GM15510 (cell line): Measurements from ENCODE around the gene ZDHHC14.

Source experiments
- POLR2A ChIP-seq: IDR thresholded peaks from 3 replicates; pipeline ENCODE4 v1.6.1; 2011; ENCODE audit warnings: borderline replicate concordance; ENCODE audit not compliant: insufficient read length; ENCODE audit errors: extremely low read depth

Gene ZDHHC14

DNA sequence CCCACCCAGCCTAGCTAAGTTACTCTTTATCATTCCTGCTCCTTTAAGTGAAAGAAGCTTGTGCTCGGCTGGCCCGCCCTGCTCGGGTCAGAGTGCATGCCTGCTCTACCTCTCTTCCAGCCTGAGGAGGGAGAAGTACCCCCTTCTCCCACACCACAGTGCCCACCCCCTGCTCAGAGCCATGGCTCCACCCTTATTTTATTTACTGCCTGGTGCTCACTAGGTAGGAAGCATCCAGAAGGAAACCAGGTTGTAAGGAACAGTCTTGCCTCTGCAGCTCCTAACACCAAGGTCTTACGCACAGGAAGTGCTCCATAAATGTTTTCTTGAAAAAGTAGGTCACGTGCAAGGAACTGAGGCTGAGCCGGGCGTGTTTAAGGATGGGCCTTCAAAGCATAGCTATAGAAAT, 336.4 kb downstream of the ZDHHC14 start:
- TF ChIP-seq POLR2A = no peak

DNA sequence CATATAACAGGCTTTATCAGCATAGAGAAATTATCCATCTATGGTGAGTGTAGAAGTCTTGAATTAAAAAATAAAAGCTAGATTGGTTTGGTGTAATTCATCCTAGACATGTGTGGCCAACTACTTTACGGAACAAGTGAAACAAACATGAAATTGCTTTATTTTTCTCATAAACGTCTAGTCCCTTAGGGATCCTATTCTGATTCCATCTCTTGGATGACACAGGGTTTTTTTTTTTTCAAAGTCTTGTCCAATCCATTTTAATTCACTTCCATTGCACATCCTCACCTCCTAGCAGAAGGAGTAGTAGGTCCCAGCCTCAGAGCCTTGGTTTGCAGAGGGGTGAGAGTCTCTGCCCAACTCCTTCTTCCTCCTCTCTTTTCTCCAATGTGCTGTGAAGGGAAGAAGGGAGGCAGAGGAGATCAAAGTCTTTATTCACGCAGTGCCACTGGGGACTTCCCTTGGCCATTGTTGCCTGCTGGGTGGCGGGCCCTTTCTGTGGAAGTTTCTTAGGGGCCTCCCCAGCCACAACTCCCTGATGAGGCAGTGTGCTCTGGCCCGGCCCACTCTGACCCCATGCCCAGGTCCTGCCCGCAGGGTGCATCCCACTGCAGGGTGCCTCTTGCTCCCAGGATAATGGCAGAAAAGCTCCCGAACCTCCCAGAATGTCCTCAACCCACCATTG, 337.7 kb downstream of the ZDHHC14 start:
- no peak for TF ChIP-seq POLR2A

DNA sequence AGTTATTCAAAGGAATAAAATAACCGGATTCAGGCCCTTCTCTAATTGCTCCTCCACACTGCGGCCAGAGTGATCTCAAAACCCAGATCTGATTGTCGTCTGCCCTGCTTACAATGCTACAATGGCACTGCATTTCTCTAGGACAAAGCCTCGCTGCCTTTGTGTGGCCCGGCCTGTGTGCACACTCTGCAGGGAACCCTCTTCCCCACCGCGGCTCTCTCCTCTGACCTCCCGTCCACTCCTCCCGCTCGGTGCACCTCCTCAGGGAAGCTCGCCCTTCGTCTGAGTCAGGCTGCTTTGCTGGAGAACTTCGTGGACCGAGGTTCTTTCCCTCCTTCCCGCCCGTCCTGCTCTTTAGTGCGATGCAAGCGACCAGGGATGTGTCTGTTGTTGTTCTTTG, 340.4 kb downstream of the ZDHHC14 start:
- TF ChIP-seq POLR2A = no peak

DNA sequence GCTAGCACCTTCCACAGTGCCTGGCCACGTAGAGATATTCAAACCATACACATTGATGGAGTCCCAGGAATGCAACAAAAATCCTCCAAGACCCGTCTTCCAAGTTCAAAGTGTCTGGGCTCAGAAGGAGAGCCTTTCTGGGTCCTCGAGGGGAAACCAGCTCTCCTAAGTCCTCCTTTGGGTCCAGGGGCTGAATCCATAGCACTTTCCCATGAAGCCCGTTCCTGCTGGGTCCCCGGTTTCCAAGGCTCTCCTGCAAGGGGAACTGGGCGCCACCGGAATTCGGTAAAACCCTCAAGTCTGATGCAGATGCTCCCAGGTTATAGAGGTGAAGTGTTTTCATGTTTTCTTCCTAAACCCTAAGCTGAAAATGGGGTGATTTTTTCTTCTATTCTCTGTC, 340.8 kb downstream of the ZDHHC14 start:
- no peak for TF ChIP-seq POLR2A

DNA sequence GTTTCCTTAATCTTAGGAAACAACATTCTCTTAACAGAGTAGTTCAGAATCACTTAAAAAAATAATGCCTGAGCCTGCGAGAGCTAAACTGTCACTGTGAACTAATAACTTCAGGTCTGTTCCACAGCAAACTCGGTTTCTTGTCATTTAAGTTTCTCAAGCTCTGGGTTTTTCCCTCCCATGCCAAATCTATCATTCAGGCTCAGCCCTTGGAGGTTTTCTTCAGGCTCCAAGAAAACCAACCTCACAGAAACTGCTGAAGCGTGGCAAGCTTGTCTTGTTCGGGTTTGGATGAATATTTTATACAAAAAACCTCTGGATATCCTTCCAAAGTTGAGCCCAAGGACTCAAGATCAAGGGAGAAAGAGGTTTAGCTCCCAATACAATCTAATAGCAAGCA, 342.4 kb downstream of the ZDHHC14 start:
- TF ChIP-seq POLR2A = no peak

DNA sequence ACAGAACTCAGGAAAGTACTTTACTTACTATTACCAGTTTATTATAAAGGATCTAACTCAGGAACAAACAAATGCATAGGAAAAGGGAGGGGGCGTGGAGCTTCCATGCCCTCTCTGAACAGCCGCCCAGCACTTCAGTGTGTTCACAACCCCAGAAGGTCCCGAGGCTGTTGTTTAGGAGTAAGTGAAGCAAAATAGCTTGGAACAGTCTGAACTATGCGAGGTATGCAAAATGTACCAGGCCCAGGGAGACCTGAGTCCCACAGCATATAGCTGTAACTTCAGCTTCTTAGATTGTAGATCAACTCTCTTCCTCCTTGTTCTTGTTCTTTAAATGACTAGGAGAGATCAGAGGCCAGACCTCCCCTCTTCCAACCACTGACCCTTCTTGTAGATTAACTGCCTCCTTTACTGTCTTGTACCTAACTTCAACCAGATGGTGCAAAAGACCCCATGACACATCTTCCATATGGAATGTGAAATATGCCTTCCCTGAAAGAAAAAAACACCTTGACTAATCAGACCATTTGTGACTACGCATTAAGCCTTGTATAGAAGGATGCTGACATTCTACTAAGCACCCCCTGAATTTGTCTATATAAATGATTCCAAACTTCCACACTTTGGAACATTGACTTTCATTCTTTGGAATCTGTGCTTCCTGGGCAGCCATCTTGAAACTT, 343.3 kb downstream of the ZDHHC14 start:
- no peak for TF ChIP-seq POLR2A

DNA sequence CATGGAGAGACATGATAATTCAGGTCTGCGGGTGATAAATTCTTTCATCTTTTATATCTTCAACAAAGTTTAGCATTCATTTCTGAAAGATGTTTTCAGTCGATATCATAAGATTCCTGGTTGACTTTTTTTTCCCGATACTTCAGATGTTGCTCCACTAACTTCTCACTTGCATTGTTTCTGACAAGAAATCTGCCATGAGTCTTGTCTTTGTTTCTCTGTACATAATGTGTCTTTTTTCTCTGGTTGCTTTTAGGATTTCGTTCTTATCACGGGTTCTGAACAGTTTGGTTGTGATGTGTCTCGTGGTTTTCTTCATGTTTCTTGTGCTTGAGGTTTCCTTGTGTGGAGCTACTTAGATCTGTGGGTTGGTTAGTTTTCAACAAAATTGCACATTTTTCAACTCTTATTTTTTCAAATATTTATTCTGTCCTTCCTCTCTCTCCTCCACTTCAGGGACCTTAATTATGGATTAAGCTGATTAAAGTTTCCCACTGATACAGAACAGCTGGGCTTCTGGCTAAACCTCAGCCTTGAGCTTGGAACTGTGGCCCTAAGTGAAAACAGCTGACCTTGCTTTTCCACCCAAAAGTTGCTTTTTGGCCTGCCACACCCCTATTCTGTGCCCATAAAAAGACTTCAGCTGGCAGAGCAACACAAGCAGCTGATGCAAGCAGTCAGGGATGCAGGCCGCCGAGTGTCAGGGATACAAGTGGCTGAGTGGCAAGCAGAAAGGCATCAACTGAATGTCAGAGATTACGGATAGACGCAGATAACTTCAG, 344.2 kb downstream of the ZDHHC14 start:
- TF ChIP-seq POLR2A = no peak

DNA sequence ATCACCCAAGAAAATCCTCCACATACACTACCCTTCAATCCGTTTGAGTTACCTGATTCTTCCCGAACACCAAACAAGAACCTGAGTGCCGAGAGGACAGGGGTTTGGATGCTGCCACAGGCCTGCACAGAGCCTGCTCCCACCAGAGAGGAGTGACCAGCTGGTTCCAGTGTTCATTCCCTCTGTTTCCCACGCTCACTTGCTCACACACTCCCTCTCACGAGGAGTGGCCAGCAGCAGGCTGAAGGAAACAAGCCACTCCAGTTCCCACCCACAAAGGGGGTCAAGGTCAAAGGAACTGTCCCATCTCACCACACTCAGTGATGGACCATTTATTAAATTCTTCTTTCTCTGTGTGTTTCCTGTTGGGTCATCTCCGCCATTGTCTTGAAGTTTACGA, 344.8 kb downstream of the ZDHHC14 start:
- TF ChIP-seq POLR2A = no peak

DNA sequence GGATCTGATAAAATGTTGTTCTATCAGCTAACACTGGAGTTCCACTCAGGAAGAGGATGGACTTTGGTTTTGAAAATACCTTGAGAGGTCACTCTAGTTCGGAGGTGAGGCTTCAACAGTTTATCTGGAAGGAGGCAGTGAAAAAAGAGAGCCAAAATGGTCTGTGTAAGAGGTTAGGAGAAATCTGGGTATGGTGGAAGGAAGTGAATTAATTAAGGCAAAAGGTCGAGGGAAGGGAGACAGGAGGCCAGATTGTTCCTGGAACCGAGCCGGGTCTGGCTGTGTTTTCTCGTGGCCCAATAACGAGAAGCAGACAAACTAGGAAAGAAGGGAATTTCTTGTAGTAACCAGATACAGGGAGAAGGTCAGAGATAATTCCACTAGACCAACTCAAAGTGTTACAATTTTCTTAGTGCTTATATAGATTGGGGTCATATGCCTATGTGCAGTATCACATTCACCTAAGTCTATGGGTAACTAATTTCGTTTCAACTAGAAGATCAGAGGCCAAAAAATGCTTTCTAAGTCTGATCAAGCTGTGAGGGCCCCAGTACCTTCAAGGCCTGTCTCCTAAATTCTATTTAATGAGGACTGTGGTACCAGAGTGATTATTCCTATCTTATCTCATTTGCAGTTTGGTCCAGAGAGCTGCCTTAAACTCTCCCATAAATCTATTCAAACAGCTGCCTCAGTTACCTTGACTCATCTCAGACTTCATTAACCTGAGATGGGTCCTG, 346.1 kb downstream of the ZDHHC14 start:
- no peak for TF ChIP-seq POLR2A
